ENCODE measurements around the gene RIC1.
"Not testable (repeated sequence)": the region's sequence is repeated elsewhere in the genome, so short reads cannot be mapped to it uniquely, and the experiment has no call there.

Gene RIC1

DNA sequence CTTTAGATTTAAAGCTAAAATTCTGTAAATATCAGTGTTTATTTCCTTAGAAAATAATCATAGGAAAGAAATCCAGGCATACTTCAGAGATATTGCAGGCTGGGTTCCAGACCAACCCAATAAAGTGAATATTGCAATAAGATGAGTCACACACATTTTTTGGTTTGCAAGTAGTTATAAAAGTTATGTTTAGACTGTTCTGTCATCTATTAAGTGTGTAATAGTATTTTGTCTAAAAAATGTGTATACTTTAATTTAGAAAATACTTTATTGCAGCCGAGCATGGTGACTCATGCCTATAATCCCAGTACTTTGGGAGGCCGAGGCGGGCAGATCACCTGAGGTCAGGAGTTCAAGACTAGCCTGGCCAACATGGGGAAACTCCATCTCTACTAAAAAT, 6.9 kb upstream of the RIC1 start:
- no peak for DNase-seq

DNA sequence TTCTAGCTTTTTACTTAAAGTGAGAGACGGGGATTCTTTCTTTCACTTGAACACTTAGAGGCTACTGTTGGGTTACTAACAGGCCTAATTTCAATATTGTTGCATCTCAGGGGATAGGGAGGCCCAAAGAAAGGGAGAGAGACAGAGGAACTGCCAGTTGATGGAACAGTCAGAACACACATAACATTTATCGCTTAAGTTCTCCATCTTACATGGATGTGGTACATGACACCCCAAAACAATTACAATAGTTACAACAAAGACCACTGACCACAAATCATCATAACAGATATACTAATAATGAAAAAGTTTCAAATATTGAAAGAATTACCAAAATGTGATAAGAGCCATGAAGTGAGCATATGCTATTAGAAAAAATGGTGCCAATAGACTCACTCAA, 4.3 kb upstream of the RIC1 start:
- no peak for DNase-seq

DNA sequence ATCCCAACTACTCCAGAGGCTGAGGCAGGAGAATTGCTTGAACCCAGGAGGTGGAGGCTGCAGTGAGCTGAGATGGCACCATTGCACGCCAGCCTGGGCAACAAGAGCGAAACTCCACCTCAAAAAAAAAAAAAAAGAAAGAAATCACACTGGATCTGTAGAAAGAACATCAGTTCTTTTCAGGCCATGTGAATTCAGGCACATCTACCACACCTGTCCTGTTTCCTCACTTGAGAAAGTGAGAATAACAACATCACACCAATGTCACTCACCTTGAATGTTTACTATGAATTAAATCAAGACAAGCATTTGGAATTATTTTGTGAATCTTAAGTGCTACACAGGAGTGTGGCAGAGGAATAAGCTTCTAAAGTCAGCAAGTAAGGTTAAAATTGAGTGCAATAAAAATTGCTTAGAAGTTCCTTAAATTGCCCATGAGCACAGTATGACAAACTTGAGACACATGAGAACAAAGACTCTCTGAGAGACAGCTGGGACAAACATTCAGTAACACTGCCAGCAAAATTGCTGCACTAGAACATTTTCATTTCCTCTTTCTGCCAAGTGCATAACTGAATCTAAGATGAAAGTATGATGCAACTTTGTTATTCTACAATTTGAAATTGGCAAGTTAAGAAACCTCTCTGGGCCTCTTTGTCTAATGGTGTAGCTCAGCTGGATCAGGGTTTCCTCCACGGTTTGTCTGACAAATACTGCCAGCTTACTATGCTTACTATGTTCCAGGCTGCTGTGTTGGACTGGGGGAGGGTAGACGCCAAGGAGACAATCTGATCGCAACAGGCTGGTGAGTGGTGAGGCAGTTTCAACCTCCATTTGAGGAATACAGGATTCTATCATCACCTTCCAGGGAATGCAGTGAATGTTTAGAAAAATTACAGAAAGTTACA, 1.9 kb upstream of the RIC1 start:
- no peak for DNase-seq

DNA sequence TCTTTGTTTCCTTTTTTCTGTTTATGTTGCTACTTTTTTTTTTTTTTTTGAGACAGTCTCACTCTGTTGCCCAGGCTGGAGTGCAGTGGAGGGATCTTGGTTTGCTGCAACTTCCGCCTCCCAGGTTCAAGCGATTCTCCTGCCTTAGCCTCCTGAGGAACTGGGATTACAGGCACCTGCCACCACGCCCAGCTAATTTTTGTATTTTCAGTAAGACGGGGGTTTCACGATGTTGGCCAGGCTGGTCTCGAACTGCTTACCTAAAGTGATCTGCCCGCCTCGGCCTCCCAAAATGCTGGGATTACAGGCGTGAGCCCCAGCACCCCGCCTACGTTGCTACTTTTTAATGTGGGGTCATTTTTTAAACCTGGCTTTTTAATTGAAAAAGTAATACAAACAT, 1.2 kb upstream of the RIC1 start:
- not testable (repeated sequence) for DNase-seq

DNA sequence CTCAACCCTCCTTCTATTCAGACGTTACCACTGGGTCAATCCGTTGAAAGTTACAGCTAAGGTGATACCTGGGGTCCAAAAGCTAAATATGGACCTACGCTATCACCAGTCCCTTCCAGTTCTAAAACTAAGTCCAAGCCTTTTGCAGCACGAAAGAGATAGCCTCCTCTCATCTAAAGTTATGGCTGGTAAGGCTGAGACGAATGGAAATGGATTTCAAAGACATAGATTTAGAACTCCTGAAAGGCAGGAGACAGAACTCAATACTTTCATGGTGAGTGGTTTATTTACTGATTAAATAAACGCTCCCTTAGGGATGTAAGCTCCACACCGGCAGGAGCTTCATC, 751 bp upstream of the RIC1 start:
- no peak for DNase-seq

DNA sequence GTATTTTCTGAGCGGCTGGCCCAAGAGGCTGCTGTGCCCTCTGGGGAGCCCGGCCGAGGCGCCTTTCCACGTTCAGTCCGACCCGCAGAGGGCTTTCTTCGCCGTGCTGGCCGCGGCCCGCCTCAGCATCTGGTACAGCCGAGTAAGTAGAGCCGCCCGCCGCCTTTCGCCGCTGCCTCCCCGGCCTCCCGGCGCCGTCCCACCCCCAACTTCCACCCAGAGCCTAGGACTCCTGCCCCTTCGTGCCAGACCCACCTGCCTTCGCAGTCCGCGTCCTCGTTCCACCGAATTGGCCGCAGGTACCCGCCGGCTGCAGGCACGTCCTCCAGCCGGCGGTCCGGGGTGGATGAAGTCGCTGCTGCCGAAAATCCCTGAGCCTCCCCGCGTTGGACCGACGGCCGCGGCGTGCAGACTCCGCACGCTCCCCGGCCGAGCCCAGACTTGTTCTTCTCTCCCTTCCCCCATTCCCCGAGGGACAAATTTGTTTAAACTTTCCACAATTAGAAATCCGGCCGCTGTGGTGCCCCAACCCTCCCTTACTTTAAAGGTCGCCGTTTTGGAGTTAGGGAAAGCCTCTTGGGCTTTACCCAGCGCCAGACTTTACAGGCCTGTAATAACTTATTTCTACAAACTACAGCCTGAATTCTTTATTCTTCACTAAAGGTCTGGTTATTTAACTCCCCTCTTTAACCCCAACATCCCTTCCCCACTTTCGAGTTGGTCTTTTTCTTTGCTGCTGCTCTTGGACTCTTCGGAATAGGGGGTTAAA, 589 bp downstream of the RIC1 start:
- DNase-seq = peak; percentile 75

DNA sequence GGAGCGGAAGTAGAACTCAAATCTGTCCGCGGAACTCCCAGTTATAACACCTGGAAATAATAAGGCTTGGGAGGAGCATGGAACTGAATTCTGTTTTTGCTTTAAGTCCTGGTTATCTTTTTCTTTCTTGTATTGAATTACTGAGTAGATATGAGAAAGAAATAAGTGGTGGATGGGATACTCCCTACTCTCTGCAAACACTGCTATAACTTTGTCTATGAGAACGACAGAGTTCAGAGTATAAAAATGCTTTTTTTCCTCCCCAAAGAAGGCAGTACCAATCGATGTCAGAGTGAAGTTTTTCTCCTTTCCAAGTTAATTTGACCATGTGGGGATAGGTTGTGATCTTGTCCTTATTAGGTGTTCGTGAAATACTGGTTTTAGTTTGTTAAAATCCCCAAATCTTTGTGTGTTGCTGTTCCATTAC, 1.2 kb downstream of the RIC1 start:
- DNase-seq = no peak

DNA sequence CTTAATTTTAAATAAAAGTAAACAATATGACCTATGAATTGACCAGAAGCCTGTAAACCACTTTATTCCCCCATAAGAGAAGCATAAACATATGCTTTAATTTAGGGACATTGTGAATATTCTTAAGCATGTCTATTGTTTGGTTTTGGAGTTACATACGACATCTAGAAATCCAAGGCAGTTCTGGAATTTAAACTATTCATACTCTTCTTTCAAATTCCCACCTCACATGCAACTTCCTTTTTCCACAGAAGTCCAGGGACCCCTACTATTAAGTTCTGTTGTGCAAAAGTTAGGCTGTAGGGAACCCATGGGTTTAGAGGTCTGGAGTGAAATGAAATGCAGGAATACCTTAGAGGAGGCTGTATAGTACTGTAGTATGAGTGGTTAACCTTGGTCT, 2.1 kb downstream of the RIC1 start:
- DNase-seq = no peak

DNA sequence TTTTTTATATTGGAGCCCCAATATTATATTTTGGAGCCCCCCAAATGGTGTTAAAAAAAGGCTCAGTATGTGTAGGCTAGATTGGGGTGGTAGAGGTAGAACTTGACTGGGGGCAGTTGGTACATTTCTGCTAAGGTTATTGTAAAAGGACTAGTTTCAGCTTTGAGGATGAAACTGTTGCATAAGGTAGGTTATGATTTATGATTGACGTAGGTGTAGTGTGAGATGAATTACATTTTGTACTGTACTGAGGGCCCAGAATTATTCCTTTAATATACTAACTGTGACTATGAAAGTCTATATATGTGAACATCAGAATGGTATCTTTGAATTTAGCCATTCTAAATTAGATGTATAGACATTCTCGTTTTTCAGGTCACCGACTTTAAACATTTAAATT, 3.6 kb downstream of the RIC1 start:
- no peak for DNase-seq

DNA sequence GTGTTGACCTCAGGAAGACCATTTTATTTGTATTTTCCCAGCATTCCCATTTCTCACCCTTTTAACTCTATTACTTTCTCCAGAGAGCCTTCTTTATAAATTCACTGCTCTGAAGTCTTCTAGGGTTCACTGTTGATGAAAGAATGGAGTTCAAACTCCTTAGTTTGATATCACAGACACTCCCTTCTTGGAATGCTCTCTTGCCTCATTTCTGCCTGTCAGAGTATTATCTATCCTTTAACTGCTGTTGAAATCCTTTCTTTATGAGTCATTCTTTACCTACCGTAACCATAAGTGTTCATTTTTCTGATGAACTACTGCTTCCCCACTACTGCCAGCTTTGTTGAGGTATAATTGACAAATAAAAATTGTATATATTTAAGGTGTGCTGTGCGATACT, 4.3 kb downstream of the RIC1 start:
- no peak for DNase-seq

DNA sequence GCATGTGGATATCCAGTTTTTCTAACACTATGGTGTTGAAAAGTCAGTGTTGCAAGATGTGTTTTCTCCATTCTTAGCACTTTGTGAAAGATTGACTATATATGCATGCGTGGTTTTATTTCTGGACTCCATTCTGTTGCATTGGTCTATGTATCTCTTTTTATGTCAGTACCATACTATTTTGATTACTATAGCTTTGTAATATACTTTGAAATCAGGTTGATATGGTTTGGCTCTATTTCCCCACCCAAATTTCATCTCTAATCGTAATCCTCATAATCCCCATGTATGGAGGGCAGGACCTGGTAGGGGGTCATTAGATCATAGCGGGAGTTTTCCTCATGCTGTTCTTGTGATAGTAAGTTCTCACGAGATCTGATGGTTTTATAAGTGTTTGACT, 6.5 kb downstream of the RIC1 start:
- DNase-seq = no peak

DNA sequence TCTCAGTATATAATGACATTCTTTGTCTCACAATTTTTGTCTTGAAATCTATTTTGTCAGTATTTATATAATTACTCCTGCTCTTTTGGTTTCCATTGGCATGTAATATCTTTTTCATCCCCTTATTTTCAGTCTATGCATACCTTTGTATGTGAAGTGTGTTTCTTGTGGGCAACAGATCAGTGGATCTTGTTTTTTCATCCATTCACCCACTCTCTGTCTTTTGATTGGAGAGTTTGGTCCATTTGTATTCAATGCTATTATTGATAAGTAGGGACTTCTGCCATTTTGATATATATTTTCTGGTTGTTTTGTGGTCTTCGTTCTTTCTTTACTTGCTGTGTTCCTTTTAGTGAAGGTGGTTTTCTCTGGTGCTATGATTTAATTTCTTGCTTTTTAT, 10.9 kb downstream of the RIC1 start:
- no peak for DNase-seq

DNA sequence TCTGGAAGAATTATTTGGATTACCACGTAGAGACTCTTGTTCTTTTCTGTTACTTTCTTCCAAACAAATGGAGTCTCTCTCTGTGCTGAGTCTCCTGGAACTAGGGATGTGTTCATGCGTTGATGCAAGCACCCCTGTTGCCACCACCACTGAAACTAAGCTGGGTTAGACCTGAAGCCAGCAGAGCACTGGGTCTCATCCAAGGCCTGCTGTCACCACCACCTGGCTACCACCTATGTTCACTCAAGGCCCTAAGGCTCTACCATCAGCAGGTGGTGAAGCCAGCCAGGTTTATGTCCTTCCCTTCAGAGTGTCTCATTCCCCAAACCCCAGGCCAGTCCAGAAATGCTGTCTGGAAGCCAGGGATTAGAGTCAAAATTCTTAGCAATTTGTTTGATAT, 13.3 kb downstream of the RIC1 start:
- no peak for DNase-seq

DNA sequence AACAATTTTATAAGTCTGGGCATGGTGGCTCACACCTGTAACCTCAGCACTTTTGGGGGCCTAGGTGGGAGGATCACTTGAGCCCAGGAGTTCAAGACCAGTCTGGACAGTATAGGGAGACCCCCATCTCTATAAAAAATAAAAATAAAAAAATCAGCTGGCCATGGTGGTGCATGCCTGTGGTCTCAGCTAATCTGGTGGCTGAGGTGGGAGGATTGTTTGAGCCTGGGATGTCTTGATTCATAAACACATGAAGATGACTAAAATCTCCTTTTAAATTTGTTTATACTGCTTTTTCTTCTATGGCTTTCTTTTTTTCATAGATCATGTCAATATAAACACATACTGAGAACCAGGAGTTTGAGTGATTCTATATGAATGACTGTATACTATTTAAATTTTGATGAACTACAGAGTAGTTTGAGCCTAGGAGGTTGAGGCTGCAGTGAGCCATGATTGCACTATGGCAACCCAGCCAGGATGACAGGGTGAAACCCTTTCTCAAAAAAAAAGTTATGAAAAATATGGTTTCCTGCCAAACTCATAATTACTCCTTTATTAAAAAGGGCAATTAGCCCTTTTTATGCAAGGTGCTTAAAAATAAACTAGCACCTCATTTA, 14.2 kb downstream of the RIC1 start:
- DNase-seq = no peak

DNA sequence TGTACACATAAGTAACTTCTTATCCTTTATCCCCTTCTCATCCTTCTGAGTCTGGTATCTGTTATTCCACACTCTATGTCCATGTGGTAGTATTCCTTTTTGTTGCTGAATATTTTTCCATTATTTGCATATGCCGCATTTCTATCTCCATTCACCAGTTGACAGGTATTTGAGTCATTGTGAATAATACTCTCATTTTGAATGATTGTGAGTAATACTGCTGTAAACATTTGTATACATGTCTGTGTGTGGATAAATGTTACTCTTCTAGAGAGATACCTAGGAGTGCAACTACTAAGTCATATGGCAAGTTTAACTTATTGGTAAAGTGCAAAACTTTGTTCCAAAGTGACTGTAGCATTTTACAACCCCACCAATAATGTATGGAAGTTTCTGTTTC, 15.6 kb downstream of the RIC1 start:
- DNase-seq = no peak

DNA sequence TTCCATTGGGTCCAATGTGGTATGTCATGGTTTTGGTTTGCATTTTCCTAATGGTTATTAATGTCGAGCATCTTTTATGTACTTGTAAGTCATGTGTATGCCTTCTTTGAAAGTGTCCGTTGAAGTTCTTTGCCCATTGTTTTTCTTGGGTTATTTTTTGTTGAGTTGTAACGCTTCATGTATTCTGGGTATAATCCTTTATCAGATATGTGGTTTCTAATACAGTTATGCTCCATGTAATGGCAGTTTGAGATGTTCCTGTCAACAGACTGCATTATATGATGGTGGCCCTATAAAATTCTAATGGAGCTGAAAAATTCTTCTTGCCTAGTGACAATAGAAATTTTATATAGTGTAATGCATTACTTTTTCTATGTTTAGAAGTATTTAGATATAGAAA, 17.2 kb downstream of the RIC1 start:
- no peak for DNase-seq

DNA sequence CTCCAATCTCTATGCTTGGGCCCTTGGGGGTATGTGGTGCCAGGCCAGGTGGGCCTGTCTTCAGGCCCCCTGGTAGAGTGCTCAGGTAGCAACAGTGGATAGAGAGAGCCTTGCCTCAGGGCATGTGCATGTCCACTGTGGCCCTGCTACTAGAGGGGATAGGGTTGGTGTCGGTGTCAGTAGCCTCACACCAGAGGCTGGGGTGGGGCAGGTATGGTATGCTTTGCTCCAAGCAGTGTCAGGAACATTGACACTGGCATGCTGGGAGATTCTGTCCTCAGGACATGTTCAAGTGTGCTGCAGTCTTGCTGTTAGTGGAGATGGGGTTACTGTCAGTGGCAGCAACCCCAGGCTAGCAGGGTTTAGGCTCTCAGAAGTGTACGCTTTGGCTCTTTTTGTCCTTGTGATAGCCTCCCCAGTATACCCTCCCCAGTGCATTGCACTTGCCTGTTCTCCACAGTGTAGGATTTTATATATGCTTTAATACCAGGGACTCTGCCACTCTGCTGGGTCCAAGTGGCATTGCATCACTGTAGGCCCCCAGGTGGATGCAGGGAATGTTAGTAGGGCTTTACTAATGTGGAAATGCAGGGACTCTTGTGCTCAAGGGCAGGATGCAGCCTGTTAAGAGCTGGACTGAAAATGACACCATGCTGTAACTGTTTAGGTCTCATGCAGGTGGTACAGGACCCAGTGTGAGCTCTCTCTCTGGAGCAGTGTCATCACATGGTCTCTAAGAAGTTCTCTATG, 21.6 kb downstream of the RIC1 start:
- DNase-seq = no peak

DNA sequence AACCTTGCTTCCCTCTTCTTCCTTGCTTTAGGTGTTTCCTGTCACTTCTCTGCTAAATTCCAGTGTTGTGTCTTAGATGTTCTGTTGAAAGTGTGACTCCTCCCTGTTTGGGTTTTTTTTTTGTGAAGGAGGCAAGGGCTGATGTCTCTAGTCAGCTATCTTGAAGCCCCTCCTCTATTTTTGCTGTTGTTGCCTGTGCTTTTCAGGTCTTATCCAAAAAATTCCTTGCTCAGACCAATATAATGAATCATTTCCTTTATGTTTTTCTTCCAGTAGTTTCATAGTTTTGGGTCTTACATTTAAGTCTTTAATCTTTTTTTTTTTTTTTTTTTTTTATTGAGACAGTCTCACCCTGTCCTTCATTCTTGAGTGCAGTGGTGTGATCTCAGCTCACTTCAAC, 22.3 kb downstream of the RIC1 start:
- DNase-seq = no peak

DNA sequence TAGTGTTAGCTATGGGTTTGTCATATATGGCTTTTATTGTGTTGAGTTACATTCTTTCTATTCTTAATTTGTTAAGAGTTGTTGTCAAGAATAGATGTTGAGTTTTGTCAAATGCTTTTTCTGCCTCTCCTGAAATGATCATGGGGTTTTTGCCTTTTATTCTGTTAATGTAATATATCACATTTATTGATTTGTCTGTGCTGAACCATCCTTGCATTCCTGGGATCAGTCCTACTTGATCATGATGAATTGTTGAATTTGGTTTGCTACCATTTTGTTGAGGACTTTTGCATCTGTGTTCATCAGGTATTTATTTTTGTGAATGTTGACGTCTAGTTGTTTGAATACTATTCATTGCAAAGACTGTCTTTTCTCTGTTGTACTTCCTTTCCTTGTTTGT, 23.9 kb downstream of the RIC1 start:
- DNase-seq = no peak

DNA sequence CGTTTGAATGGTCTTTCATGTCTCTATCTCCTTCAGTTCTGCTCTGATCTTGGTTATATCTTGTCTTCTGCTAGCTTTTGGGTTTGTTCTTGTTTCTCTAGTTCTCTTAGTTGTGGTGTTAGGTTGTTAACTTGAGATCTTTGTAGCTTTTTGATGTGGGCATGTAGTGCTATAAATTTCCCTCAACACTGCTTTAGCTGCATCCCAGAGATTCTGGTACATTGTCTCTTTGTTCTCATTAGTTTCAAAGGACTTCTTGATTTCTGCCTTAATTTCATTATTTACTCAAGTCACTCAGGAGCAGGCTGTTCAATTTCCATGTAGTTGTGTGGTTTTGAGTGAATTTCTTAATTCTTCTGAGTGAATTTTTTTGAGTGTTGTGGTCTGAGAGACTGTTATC, 33.9 kb downstream of the RIC1 start:
- DNase-seq = not testable (repeated sequence)

DNA sequence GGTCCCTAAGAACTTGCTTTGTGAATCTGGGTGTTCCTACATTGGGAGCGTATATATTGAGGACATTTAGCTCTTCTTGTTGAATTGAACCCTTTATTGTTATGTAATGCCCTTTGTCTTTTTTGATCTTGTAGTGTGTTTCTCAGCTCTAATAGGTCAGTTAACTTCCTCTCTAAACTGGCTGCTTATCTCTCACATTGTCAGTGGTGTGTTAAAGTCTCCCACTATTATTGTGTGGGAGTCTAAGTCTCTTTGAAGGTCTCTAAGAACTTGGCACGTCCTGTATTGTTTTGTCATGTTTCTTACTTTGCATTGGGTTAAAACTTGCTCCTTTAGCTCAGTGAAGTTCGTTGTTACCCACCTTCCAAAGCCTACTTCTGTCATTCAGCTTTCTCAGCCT, 36.2 kb downstream of the RIC1 start:
- DNase-seq = no peak

DNA sequence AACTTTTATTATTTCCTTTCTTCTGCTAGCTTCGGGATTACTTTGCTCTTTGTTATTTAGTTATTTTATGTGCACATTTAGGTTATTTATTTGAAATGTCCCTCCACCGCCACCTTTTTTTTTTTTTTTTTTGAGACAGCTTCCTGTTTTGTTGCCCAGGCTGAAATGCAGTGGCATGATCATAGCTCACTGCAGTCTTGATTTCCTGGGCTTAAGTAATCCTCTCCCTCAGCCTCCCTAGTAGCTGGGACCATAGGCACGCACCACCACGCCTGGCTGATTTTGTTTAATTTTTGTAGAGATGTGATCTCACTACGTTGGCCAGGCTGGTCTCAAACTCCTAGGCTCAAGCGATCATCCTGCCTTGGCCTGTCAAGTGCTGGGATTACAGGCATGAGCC, 38.5 kb downstream of the RIC1 start:
- DNase-seq = no peak

DNA sequence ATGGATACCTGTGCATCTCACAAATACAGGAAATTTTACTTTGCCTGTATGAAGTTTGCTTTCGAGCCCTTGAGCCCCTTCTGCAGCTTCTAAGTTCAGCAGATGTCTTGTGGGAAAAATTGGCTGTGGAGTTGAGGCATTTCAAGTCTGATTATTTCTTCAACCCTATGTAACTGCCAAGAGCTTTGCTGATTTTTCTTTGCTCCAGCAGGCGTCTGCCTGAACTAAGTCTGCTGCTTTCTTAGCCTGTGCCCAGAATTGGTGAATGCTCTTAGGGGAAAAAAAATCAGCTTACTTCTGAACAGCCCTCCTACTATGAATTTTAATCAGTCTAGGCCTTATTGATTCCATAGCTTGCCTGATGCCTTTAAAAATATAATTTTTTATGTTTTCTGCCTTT, 41.2 kb downstream of the RIC1 start:
- no peak for DNase-seq

Measured in islet precursor cell (in vitro differentiated cells).